H9 (cell line): Measurements from ENCODE around the gene CDK6. TPM values are rescaled to one million over a fixed set of nuclear protein-coding genes. Genes with fewer than 3 reads are reported as not detected.

Experiments
- DNase-seq: peaks from one replicate; pipeline ENCODE4 v3.0.0-alpha.2; 2017
- H2AFZ ChIP-seq: one replicate; pipeline ENCODE4 v1.6.1; 2013; ENCODE audit warnings: mild to moderate bottlenecking, low read length, control low read depth, moderate library complexity
- H2AK5ac ChIP-seq: 2 replicates; pipeline ENCODE4 v1.6.1; 2013; ENCODE audit warnings: low read length, control low read depth, mixed read lengths; ENCODE audit not compliant: insufficient read length
- H2BK120ac ChIP-seq: one replicate; pipeline ENCODE4 v1.6.1; 2013; ENCODE audit warnings: low read depth, mild to moderate bottlenecking, low read length, control low read depth, inconsistent platforms; ENCODE audit not compliant: poor library complexity, severe bottlenecking
- H2BK12ac ChIP-seq: 2 replicates; pipeline ENCODE4 v1.6.1; 2013; ENCODE audit warnings: low read length, control low read depth, mixed read lengths, low read depth; ENCODE audit not compliant: insufficient read length
- H2BK15ac ChIP-seq: 2 replicates; pipeline ENCODE4 v1.6.1; 2013; ENCODE audit warnings: low read depth, low read length, control low read depth
- H2BK20ac ChIP-seq: one replicate; pipeline ENCODE4 v1.6.1; 2013; ENCODE audit warnings: low read depth, mild to moderate bottlenecking, low read length, control low read depth, inconsistent platforms; ENCODE audit not compliant: poor library complexity, severe bottlenecking
- H2BK5ac ChIP-seq: 2 replicates; pipeline ENCODE4 v1.6.1; 2013; ENCODE audit warnings: low read length, control low read depth, mixed read lengths; ENCODE audit not compliant: insufficient read length
- H3K14ac ChIP-seq: 2 replicates; pipeline ENCODE4 v1.6.1; 2013; ENCODE audit warnings: low read length, control low read depth; ENCODE audit not compliant: insufficient read depth
- H3K18ac ChIP-seq: 2 replicates; pipeline ENCODE4 v1.6.1; 2013; ENCODE audit warnings: low read depth, mild to moderate bottlenecking, mixed read lengths, low read length, control low read depth; ENCODE audit not compliant: insufficient read length
- H3K23ac ChIP-seq: 2 replicates; pipeline ENCODE4 v1.6.1; 2013; ENCODE audit warnings: low read length, control low read depth, mixed read lengths, low read depth; ENCODE audit not compliant: insufficient read length
- H3K23me2 ChIP-seq: 2 replicates; pipeline ENCODE4 v1.6.1; 2013; ENCODE audit warnings: low read depth, mild to moderate bottlenecking, mixed read lengths, low read length, control low read depth; ENCODE audit not compliant: insufficient read length, poor library complexity, severe bottlenecking
- H3K27ac ChIP-seq: 2 replicates; pipeline ENCODE4 v1.5.1; 2013; ENCODE audit warnings: low read length, control low read depth, mixed read lengths, low read depth; ENCODE audit not compliant: insufficient read length
- H3K27me3 ChIP-seq: 2 replicates; pipeline ENCODE4 v1.6.1; 2013; ENCODE audit warnings: low read length, control low read depth, inconsistent platforms; ENCODE audit not compliant: insufficient read depth
- H3K4ac ChIP-seq: 2 replicates; pipeline ENCODE4 v1.6.1; 2013; ENCODE audit warnings: low read depth, mild to moderate bottlenecking, control low read depth, inconsistent platforms, low read length, moderate library complexity
- H3K4me1 ChIP-seq: 2 replicates; pipeline ENCODE4 v1.6.1; 2013; ENCODE audit warnings: low read length, control low read depth, inconsistent platforms; ENCODE audit not compliant: insufficient read depth
- H3K4me2 ChIP-seq: 2 replicates; pipeline ENCODE4 v1.6.1; 2013; ENCODE audit warnings: low read length, control low read depth, mixed read lengths; ENCODE audit not compliant: insufficient read length, insufficient read depth
- H3K56ac ChIP-seq: 2 replicates; pipeline ENCODE4 v1.6.1; 2013; ENCODE audit warnings: low read depth, mild to moderate bottlenecking, mixed read lengths, low read length, control low read depth; ENCODE audit not compliant: insufficient read length
- H3K79me1 ChIP-seq: 2 replicates; pipeline ENCODE4 v1.6.1; 2013; ENCODE audit warnings: low read depth, mild to moderate bottlenecking, moderate library complexity, low read length, control low read depth, inconsistent platforms; ENCODE audit not compliant: insufficient read depth, poor library complexity, severe bottlenecking
- H3K79me2 ChIP-seq: 2 replicates; pipeline ENCODE4 v1.6.1; 2013; ENCODE audit warnings: low read length, control low read depth, inconsistent platforms; ENCODE audit not compliant: insufficient read depth
- H3K9ac ChIP-seq: 2 replicates; pipeline ENCODE4 v1.6.1; 2013; ENCODE audit warnings: low read length, control low read depth, mixed read lengths; ENCODE audit not compliant: insufficient read length; ENCODE audit errors: extremely low read depth
- H3K9me3 ChIP-seq: one replicate; pipeline ENCODE4 v1.6.1; 2013; ENCODE audit warnings: low read depth, low read length, inconsistent platforms; ENCODE audit not compliant: control insufficient read depth
- H3T11ph ChIP-seq: one replicate; pipeline ENCODE4 v1.6.1; 2013; ENCODE audit warnings: mild to moderate bottlenecking, low read length, control low read depth, inconsistent platforms
- H4K20me1 ChIP-seq: one replicate; pipeline ENCODE4 v1.6.1; 2013; ENCODE audit not compliant: control insufficient read depth, insufficient read length, insufficient read depth
- H4K5ac ChIP-seq: 2 replicates; pipeline ENCODE4 v1.6.1; 2013; ENCODE audit warnings: low read depth, mild to moderate bottlenecking, mixed read lengths, low read length, control low read depth; ENCODE audit not compliant: insufficient read length
- H4K8ac ChIP-seq: replicated peaks from 2 replicates; pipeline ENCODE4 v1.6.1; 2013; ENCODE audit warnings: low read length, control low read depth, mixed read lengths, low read depth; ENCODE audit not compliant: insufficient read length
- H4K91ac ChIP-seq: 2 replicates; pipeline ENCODE4 v1.6.1; 2013; ENCODE audit warnings: low read depth, mild to moderate bottlenecking, moderate library complexity, mixed read lengths, low read length, control low read depth; ENCODE audit not compliant: insufficient read length
- H3K27ac Mint-ChIP-seq, 3 experiments: 2 replicates in 2 of 3; 3 replicates in 1 of 3; pipeline ENCODE4 v1.8.0; 2020 to 2021; ENCODE audit warnings: mixed read lengths in 3 of 3, mild to moderate bottlenecking in 1 of 3, moderate library complexity in 1 of 3
- H3K27me3 Mint-ChIP-seq: 2 replicates; pipeline ENCODE4 v1.8.0; 2021; ENCODE audit warnings: low read depth, mild to moderate bottlenecking, moderate library complexity, mixed read lengths
- H3K36me3 Mint-ChIP-seq, 3 experiments: 2 replicates in 2 of 3; 3 replicates in 1 of 3; pipeline ENCODE4 v1.8.0; 2020 to 2021; ENCODE audit warnings: low read depth in 3 of 3, mixed read lengths in 3 of 3; ENCODE audit not compliant: insufficient read depth in 1 of 3
- H3K4me1 Mint-ChIP-seq, 2 experiments: 2 replicates each; pipeline ENCODE4 v1.8.0; 2020; ENCODE audit warnings: mixed read lengths in 2 of 2
- H3K4me3 Mint-ChIP-seq, 2 experiments: 2 replicates in 1 of 2; 3 replicates in 1 of 2; pipeline ENCODE4 v1.8.0; 2020 to 2021; ENCODE audit warnings: mild to moderate bottlenecking in 2 of 2, mixed read lengths in 2 of 2, moderate library complexity in 1 of 2
- H3K9me3 Mint-ChIP-seq, 2 experiments: 2 replicates in 1 of 2; 3 replicates in 1 of 2; pipeline ENCODE4 v1.8.0; 2020; ENCODE audit warnings: mild to moderate bottlenecking in 2 of 2, mixed read lengths in 2 of 2, moderate library complexity in 1 of 2
- CTCF ChIP-seq: fragments of 200-600 bp; sonication (generic); conservative IDR thresholded peaks from 3 replicates; pipeline ENCODE4 v1.8.0; 2021; ENCODE audit warnings: antibody characterized with exemption, mild to moderate bottlenecking
- WGBS: extraction: QIAGEN DNeasy Blood & Tissue Kit; methylation state at CpG from one replicate; pipeline ENCODE4 v1.1.7; 2013; ENCODE audit warnings: missing lambda C conversion rate, low lambda C conversion rate, mixed read lengths; ENCODE audit not compliant: insufficient read length; ENCODE audit errors: extremely low coverage; 5-methylcytosine and 5-hydroxymethylcytosine counted together
- total RNA-seq: library from RNA; stranded (reverse); gene quantifications from 2 replicates; pipeline ENCODE4 v1.2.1, GENCODE V29; 2021

The CDK6 gene
- total RNA-seq, 1 experiment from 2014 or later: 30.0 TPM

DNA sequence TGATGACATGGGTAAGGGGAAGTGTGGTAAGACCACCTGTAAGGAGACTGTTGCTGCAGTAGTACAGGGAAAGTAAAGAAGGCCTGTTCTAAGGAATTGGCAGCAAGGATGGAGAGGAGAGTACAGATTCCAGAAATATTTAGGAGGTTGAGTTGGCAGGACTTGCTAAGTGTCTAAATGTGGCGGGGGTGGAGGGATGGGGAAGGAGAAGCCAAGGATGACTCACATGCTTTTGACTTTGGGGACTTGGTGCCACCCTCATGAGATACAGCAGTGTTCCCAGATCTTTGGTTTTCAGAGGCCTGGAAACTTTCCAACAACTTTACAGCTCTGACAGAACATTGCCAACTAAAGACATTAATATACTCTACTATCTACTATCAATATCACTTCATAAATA lies 45.4 kb downstream of the CDK6 start:
- H3K56ac ChIP-seq: no peak overlapping the region
- no peak overlapping the region for H2BK120ac ChIP-seq
- no peak for TF ChIP-seq CTCF
- H2BK5ac ChIP-seq: no peak overlapping the region
- no peak overlapping the region for H3K18ac ChIP-seq
- no peak overlapping the region for H2AK5ac ChIP-seq
- no peak overlapping the region for H3K14ac ChIP-seq
- H2BK12ac ChIP-seq: no peak overlapping the region
- no peak for DNase-seq
- H3K23ac ChIP-seq: no peak overlapping the region
- H3K27me3 ChIP-seq: no peaks in the 10 kb centered on the region
- H2BK20ac ChIP-seq: no peak overlapping the region
- no peaks in the 10 kb centered on the region for H4K20me1 ChIP-seq
- H3K4me3 Mint-ChIP-seq: no peak overlapping the region
- no peaks in the 10 kb centered on the region for H3K79me2 ChIP-seq
- H3K23me2 ChIP-seq: no peaks in the 10 kb centered on the region
- no peak overlapping the region for H3K27ac Mint-ChIP-seq
- no peak overlapping the region for H3K4ac ChIP-seq
- no peak overlapping the region for H2AFZ ChIP-seq
- H3K4me1 Mint-ChIP-seq: peaks cover 10 to 12% of the 10 kb centered on the region in 2 experiments
- H3K27me3 Mint-ChIP-seq: no peaks in the 10 kb centered on the region; the same call in 1 of the 2 replicates
- no peak overlapping the region for H3K9ac ChIP-seq
- no peak overlapping the region for H3K4me2 ChIP-seq
- H3K36me3 Mint-ChIP-seq: peaks cover 14 to 30% (median 17%) of the 10 kb centered on the region in 3 experiments
- no peak overlapping the region for H4K5ac ChIP-seq
- no peaks in the 10 kb centered on the region for H3K79me1 ChIP-seq
- no peak overlapping the region for H4K8ac ChIP-seq
- H3K27ac ChIP-seq: no peak overlapping the region
- no peaks in the 10 kb centered on the region for H3K9me3 ChIP-seq
- WGBS: no CpG with 5 or more reads among the region's 1 CpG
- no peaks in the 10 kb centered on the region for H3K4me1 ChIP-seq
- H2BK15ac ChIP-seq: no peak overlapping the region
- no peak overlapping the region for H4K91ac ChIP-seq
- H3K9me3 Mint-ChIP-seq: peaks cover 15 to 17% of the 10 kb centered on the region in 2 experiments
- no peak overlapping the region for H3T11ph ChIP-seq
